Stimulated activated CD8-positive, alpha-beta memory T cell treated with anti-CD3 and anti-CD28 coated beads, Interleukin-7, amount 100 ng/mL, for 24 hours (primary cell): Measurements from ENCODE around the gene LIPE.

Experiments used
- DNase-seq: peaks from one replicate; pipeline ENCODE4 v3.0.0-alpha.2; 2020; ENCODE audit warnings: low read depth

Gene LIPE

DNA sequence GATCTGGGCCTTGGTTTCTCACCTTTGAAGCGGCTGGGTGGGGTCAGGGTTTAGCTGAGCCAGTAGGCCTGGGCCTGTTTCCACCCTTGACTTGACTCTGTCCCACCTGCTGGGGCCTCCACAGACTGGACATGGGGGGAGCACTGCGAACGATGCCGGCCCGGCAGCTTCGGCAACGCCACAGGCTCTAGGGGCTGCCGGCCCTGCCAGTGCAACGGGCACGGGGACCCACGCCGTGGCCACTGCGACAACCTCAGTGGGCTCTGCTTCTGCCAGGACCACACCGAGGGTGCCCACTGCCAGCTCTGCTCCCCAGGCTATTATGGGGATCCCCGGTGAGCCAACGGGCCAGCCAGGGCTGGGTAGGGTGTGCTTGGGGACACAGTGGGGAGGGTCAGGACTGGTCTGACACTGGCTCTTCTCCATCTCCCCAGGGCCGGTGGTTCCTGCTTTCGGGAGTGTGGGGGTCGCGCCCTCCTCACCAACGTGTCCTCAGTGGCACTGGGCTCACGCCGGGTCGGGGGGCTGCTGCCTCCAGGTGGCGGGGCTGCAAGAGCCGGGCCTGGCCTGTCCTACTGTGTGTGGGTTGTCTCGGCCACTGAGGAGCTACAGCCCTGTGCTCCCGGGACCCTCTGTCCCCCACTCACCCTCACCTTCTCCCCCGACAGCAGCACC is 73.7 kb downstream of the LIPE start:
- DNase-seq, result no peak

DNA sequence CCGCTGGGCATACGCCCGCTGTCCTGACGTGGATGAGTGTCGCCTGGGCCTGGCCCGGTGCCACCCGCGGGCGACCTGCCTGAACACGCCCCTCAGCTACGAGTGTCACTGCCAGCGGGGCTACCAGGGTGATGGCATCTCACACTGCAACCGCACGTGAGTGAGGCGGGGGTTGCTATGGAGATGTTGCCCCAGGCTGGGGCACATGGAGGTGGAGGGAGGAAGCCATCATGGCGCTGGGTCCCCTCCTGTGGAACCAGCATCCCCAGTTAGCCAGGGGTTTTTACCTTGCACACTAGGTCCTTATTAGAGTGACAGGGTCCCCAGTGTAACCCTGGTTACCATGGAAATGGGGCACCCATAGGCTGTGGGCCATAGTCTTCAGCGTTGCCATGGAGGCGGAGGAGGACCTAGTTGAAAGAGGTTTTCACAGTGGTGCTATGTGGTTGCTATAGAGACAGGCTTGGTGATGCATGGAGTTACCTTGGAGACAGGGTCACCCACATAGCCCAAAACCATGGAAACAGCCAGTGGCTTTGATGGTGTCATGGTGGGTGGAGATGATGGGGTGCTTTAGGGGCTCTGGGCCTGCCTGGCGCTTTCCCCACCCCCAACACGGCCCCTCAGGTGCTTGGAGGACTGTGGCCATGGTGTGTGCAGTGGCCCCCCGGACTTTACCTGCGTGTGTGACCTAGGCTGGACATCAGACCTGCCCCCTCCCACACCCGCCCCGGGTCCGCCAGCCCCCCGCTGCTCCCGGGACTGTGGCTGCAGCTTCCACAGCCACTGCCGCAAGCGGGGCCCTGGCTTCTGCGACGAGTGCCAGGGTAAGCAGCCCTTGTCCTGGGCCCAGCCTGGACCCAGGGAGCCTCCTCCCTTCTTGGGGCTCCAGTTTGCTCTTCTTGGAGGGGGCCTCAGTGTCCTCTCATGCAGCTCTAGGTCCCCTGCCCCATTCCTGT is 74.6 kb downstream of the LIPE start:
- no peak for DNase-seq
